ENCODE results near the gene CD46. TPM values are rescaled to one million over a fixed set of nuclear protein-coding genes. Genes with fewer than 3 reads are reported as not detected.

The CD46 gene
- total and polyA plus RNA-seq, 2 donors, result 69.7 to 152 TPM

GRCh38 chr1:207813946-207814345 is 62.1 kb downstream of the CD46 start:
- Histone ChIP-seq H3K9me3 (ENCODE audit: control insufficient read depth in 2 of 2, insufficient read depth in 1 of 2, low read length in 1 of 2) (peaks cover 0 to 1% of the 10 kb centered on the region in 2 donors), H3K4me3 (ENCODE audit: low read length in 2 of 2) (no peak overlapping the region), H3K36me3 (ENCODE audit: control insufficient read depth in 2 of 2, insufficient read depth in 2 of 2, low read length in 1 of 2) (peaks cover 96 to 97% of the 10 kb centered on the region in 2 donors), H3K27ac (ENCODE audit: low read depth in 1 of 2, low read length in 1 of 2) (no peak overlapping the region), H3K4me1 (ENCODE audit: control insufficient read depth in 2 of 2, insufficient read depth in 2 of 2, low read length in 2 of 2) (peaks cover 0 to 3% of the 10 kb centered on the region in 2 donors), H3K27me3 (ENCODE audit: control insufficient read depth in 2 of 2, insufficient read depth in 1 of 2, low read length in 1 of 2) (no peaks in the 10 kb centered on the region)
- 98% methylated on average over 3 of the region's 3 CpGs for WGBS
- no peak for DNase-seq (ENCODE audit: low read depth in 6 of 9, low spot score in 9 of 9)

- H3K36me3 ChIP-seq (ENCODE audit: control insufficient read depth in 2 of 2, insufficient read depth in 2 of 2, low read length in 1 of 2), result peaks cover 96 to 97% of the 10 kb centered on the region in 2 donors
- 98% methylated on average over 4 of the region's 4 CpGs for WGBS
- H3K27ac ChIP-seq (ENCODE audit: low read depth in 1 of 2, low read length in 1 of 2), result no peak overlapping the region
- H3K9me3 ChIP-seq (ENCODE audit: control insufficient read depth in 2 of 2, insufficient read depth in 1 of 2, low read length in 1 of 2), result peaks cover 0 to 1% of the 10 kb centered on the region in 2 donors
- H3K4me1 ChIP-seq (ENCODE audit: control insufficient read depth in 2 of 2, insufficient read depth in 2 of 2, low read length in 2 of 2), result no peaks in the 10 kb centered on the region
- no peak overlapping the region for H3K4me3 ChIP-seq (ENCODE audit: low read length in 2 of 2)
- DNase-seq (ENCODE audit: low read depth in 6 of 9, low spot score in 9 of 9), result no peak
- H3K27me3 ChIP-seq (ENCODE audit: control insufficient read depth in 2 of 2, insufficient read depth in 1 of 2, low read length in 1 of 2), result no peaks in the 10 kb centered on the region
These were observed 62.6 kb downstream of the CD46 start for GRCh38 chr1:207814469-207814868.

GRCh38 chr1:207815466-207815865 is 63.6 kb downstream of the CD46 start:
- no peak for DNase-seq (ENCODE audit: low read depth in 6 of 9, low spot score in 9 of 9)
- Histone ChIP-seq H3K36me3 (ENCODE audit: control insufficient read depth in 2 of 2, insufficient read depth in 2 of 2, low read length in 1 of 2) (peaks cover 87 to 95% of the 10 kb centered on the region in 2 donors), H3K27me3 (ENCODE audit: control insufficient read depth in 2 of 2, insufficient read depth in 1 of 2, low read length in 1 of 2) (no peaks in the 10 kb centered on the region), H3K4me1 (ENCODE audit: control insufficient read depth in 2 of 2, insufficient read depth in 2 of 2, low read length in 2 of 2) (no peaks in the 10 kb centered on the region), H3K27ac (ENCODE audit: low read depth in 1 of 2, low read length in 1 of 2) (no peak overlapping the region), H3K4me3 (ENCODE audit: low read length in 2 of 2) (no peak overlapping the region), H3K9me3 (ENCODE audit: control insufficient read depth in 2 of 2, insufficient read depth in 1 of 2, low read length in 1 of 2) (peaks cover 0 to 1% of the 10 kb centered on the region in 2 donors)
- 95% methylated on average over 8 of the region's 8 CpGs for WGBS

DNA sequence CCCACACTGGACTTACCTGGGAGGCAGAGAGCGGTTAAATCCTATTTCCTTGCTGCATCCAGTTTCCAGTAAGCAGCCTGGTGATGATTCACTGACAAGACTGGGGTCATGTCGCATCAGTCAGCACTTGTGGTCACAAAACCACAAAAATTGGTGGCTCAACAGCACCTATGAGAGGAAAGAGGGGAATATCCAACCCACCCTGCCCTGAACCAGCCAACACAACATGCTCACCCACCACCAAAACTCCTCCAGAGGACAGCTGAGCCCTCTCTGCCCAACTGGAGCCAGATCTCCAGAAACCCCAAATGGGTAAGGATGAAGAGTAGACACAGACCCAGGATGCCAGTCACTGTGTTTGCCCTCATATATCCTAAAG is 64.0 kb downstream of the CD46 start:
- no peaks in the 10 kb centered on the region for H3K27me3 ChIP-seq (ENCODE audit: control insufficient read depth in 2 of 2, insufficient read depth in 1 of 2, low read length in 1 of 2)
- DNase-seq (ENCODE audit: low read depth in 6 of 9, low spot score in 9 of 9), result no peak
- no peak overlapping the region for H3K27ac ChIP-seq (ENCODE audit: low read depth in 1 of 2, low read length in 1 of 2)
- no peaks in the 10 kb centered on the region for H3K4me1 ChIP-seq (ENCODE audit: control insufficient read depth in 2 of 2, insufficient read depth in 2 of 2, low read length in 2 of 2)
- peaks cover 0 to 1% of the 10 kb centered on the region in 2 donors for H3K9me3 ChIP-seq (ENCODE audit: control insufficient read depth in 2 of 2, insufficient read depth in 1 of 2, low read length in 1 of 2)
- H3K4me3 ChIP-seq (ENCODE audit: low read length in 2 of 2), result no peak overlapping the region
- peaks cover 83 to 95% of the 10 kb centered on the region in 2 donors for H3K36me3 ChIP-seq (ENCODE audit: control insufficient read depth in 2 of 2, insufficient read depth in 2 of 2, low read length in 1 of 2)
- WGBS, result 60% methylated on average over 2 of the region's 2 CpGs

- no peaks in the 10 kb centered on the region for H3K27me3 ChIP-seq (ENCODE audit: control insufficient read depth in 2 of 2, insufficient read depth in 1 of 2, low read length in 1 of 2)
- peaks cover 0 to 1% of the 10 kb centered on the region in 2 donors for H3K9me3 ChIP-seq (ENCODE audit: control insufficient read depth in 2 of 2, insufficient read depth in 1 of 2, low read length in 1 of 2)
- peaks cover 80 to 93% of the 10 kb centered on the region in 2 donors for H3K36me3 ChIP-seq (ENCODE audit: control insufficient read depth in 2 of 2, insufficient read depth in 2 of 2, low read length in 1 of 2)
- no peak overlapping the region for H3K27ac ChIP-seq (ENCODE audit: low read depth in 1 of 2, low read length in 1 of 2)
- WGBS, result 97% methylated on average over 7 of the region's 7 CpGs
- no peak for DNase-seq (ENCODE audit: low read depth in 6 of 9, low spot score in 9 of 9)
- H3K4me3 ChIP-seq (ENCODE audit: low read length in 2 of 2), result no peak overlapping the region
- peaks cover 0 to 5% of the 10 kb centered on the region in 2 donors for H3K4me1 ChIP-seq (ENCODE audit: control insufficient read depth in 2 of 2, insufficient read depth in 2 of 2, low read length in 2 of 2)
These were observed 65.3 kb downstream of the CD46 start for GRCh38 chr1:207817166-207817565.

DNA sequence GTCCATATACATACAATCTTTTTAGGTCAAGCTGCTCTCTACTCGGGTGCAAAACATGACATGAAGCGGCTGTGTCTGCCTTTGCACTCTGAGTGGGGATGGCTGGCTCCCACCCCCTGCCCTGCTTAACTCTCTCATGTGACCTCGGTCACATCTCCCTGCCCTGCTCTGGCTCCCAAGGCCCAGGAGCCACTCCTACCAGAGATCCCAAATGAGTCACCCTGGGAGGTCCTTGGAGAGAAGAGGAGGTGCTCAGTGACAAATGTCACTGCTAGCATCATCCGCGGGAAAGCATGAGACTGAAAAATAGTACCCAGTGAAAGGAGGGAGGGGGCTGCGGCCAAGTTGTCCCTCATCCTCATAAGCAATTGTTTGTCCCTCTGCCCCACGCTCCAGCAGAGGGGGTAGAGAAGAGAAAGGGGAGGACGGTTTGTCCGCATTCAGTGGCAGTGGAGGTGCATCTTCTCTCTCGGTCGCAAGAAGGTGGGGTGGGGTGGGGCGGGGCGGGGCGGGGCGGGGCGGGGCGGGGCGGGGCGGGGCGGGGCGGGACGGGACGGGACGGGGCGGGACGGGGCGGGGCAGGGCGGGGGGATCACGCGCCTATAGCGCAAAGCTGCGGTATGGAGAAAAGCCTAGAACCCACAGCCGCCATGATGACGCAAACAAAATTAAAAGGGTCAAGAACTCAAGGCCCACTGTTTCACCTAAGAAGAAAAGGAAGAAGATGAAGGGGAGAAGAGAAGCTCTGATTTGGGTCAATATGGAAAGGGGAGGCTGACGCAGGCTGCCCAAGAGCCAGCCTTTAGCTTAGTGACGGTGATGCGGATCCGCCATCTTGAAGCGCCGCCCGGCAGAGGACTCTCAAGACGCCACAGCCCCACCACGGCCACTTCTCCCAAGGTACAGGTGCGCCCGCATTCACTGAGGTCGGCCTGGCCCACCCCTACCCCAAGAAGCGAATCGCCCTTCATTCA is 66.2 kb downstream of the CD46 start:
- no peak overlapping the region for H3K27ac ChIP-seq (ENCODE audit: low read depth in 1 of 2, low read length in 1 of 2)
- no peaks in the 10 kb centered on the region for H3K27me3 ChIP-seq (ENCODE audit: control insufficient read depth in 2 of 2, insufficient read depth in 1 of 2, low read length in 1 of 2)
- DNase-seq (ENCODE audit: low read depth in 6 of 9, low spot score in 9 of 9), result no peak
- H3K4me3 ChIP-seq (ENCODE audit: low read length in 2 of 2), result no peak overlapping the region
- 95% methylated on average over 48 of the region's 48 CpGs for WGBS
- H3K9me3 ChIP-seq (ENCODE audit: control insufficient read depth in 2 of 2, insufficient read depth in 1 of 2, low read length in 1 of 2), result peaks cover 0 to 1% of the 10 kb centered on the region in 2 donors
- H3K36me3 ChIP-seq (ENCODE audit: control insufficient read depth in 2 of 2, insufficient read depth in 2 of 2, low read length in 1 of 2), result peaks cover 72 to 84% of the 10 kb centered on the region in 2 donors
- H3K4me1 ChIP-seq (ENCODE audit: control insufficient read depth in 2 of 2, insufficient read depth in 2 of 2, low read length in 2 of 2), result peaks cover 0 to 5% of the 10 kb centered on the region in 2 donors

GRCh38 chr1:207818971-207819451 is 67.2 kb downstream of the CD46 start:
- Histone ChIP-seq H3K27ac (ENCODE audit: low read depth in 1 of 2, low read length in 1 of 2) (no peak overlapping the region), H3K4me3 (ENCODE audit: low read length in 2 of 2) (no peak overlapping the region), H3K36me3 (ENCODE audit: control insufficient read depth in 2 of 2, insufficient read depth in 2 of 2, low read length in 1 of 2) (peaks cover 62 to 77% of the 10 kb centered on the region in 2 donors), H3K4me1 (ENCODE audit: control insufficient read depth in 2 of 2, insufficient read depth in 2 of 2, low read length in 2 of 2) (peaks cover 0 to 8% of the 10 kb centered on the region in 2 donors), H3K27me3 (ENCODE audit: control insufficient read depth in 2 of 2, insufficient read depth in 1 of 2, low read length in 1 of 2) (no peaks in the 10 kb centered on the region), H3K9me3 (ENCODE audit: control insufficient read depth in 2 of 2, insufficient read depth in 1 of 2, low read length in 1 of 2) (peaks cover 1 to 3% of the 10 kb centered on the region in 2 donors)
- 95% methylated on average over 18 of the region's 18 CpGs for WGBS
- no peak for DNase-seq (ENCODE audit: low read depth in 6 of 9, low spot score in 9 of 9)

DNA sequence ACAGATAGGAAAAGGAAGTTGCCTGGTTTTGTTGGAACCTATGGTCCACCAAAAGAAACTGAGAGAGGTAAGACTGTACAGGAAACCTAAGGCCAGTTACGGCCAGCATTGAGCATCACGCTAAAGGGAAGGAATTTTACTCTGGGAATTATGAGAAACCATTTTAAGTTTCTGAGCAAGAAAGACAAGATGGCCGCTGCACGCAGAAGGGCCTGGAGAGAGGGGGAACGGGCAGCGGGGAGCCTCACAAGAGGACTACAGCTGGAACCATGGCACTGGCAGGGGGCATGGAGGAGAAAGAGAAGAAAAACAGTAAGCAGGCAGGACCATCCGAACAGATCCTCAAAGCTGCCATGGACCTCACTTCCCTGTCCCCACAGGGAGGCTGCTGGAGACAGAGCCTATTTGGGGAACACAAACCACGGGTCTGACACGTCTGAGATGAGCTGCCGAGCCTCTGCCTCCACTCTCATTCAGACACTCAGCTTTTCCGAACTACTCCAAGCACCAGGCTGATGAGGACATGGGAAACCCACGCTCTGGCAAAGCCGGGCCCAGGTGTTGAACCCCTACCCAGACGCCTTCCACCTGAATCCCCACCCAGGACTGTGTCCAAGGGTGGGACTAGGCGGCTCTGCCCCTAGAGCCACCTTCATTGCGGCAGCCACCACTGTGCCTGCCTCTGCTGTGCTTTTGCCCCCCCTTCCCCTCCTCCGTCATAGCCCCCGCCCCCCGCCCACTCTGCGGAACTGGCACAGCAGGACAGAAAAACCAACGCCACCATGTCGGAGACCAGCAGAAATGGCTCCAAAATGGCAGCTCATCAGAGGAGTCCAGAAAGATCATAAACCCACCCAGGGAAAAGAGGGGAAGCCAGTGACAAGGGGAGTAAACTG is 69.0 kb downstream of the CD46 start:
- Histone ChIP-seq H3K9me3 (ENCODE audit: control insufficient read depth in 2 of 2, insufficient read depth in 1 of 2, low read length in 1 of 2) (peaks cover 0 to 4% of the 10 kb centered on the region in 2 donors), H3K27me3 (ENCODE audit: control insufficient read depth in 2 of 2, insufficient read depth in 1 of 2, low read length in 1 of 2) (no peaks in the 10 kb centered on the region), H3K4me3 (ENCODE audit: low read length in 2 of 2) (no peak overlapping the region), H3K36me3 (ENCODE audit: control insufficient read depth in 2 of 2, insufficient read depth in 2 of 2, low read length in 1 of 2) (peaks cover 48 to 75% of the 10 kb centered on the region in 2 donors), H3K27ac (ENCODE audit: low read depth in 1 of 2, low read length in 1 of 2) (no peak overlapping the region), H3K4me1 (ENCODE audit: control insufficient read depth in 2 of 2, insufficient read depth in 2 of 2, low read length in 2 of 2) (peaks cover 11 to 25% of the 10 kb centered on the region in 2 donors)
- no peak for DNase-seq (ENCODE audit: low read depth in 6 of 9, low spot score in 9 of 9)
- 97% methylated on average over 22 of the region's 22 CpGs for WGBS
